ENCODE data around the gene SDHAF1.
"Not testable (repeated sequence)": the region's sequence is repeated elsewhere in the genome, so short reads cannot be mapped to it uniquely, and the experiment has no call there.

SDHAF1 gene

DNA sequence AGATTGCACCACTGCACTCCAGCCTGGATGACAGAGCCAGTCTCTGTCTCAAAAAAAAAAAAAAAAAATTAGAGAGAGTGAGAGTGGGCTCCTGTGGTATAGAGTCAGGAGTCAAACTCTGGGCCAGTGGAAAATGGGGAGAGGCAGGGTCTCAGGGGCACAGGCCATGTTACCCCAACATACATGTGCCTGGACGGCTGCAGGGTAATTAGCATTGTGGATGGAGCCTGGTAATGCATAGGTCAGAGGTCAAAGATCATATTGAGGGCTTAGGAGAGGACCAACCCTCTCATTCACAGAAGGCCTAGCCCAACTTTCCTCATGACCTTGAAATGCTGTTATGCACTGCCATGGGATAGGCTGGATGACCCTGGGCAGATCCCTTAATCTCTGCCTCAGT is 30.6 kb downstream of the SDHAF1 start:
- no peak for DNase-seq

DNA sequence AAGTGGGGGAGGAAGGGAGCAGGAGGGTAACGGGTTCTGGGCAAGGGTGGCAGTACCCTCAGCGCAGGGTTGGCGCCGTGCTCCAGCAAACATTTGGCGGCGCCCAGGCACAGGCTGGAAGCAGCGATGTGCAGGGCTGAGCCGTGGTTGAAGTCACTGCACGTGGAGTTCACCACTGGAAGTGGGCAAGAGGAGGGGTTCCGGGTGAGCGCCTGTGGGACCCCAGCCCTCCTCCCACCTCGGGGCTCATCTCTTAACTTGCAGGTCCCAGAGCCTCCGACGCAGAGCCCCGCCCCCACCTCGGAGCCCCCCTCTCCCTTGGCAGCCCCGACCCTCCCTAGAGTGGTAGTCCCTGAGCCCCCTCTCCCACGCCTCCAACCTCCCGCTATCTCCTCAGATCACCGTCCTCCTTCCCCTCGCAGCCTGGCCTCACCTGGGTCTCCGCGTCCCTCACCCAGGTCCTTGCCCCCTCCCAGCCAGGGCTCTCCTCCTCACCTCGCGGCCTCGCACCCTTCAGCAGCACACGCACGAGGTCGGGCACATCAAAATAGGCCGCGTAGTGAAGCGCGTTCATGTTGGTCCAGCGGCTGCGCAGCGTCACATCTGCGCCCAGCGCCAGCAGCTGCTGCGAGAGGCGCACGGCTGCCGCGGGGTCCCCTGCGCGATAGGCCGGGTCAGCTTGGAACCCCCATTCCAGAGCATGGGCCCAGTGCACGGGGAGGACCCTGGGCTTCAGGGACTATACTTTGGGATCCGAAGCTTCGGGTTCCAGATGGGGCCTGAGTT is 31.3 kb downstream of the SDHAF1 start:
- DNase-seq: no peak

DNA sequence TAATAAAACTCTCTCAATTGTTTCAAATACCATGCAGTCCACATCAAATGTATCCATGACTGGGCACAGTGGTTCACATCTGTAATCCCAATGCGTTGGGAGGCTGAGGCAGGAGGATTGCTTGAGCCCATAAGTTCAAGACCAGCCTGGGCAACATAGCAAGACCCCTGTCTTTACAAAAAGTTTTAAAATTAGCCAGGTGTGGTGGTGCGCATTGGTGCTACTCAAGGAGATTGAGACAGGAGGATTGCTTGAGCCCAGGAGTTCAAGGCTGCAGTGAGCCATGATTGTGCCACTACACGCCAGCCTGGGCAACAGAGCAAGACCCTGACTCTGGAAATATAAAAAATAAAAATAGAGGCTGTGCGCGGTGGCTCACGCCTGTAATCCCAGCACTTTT is 32.7 kb downstream of the SDHAF1 start:
- DNase-seq: no peak

DNA sequence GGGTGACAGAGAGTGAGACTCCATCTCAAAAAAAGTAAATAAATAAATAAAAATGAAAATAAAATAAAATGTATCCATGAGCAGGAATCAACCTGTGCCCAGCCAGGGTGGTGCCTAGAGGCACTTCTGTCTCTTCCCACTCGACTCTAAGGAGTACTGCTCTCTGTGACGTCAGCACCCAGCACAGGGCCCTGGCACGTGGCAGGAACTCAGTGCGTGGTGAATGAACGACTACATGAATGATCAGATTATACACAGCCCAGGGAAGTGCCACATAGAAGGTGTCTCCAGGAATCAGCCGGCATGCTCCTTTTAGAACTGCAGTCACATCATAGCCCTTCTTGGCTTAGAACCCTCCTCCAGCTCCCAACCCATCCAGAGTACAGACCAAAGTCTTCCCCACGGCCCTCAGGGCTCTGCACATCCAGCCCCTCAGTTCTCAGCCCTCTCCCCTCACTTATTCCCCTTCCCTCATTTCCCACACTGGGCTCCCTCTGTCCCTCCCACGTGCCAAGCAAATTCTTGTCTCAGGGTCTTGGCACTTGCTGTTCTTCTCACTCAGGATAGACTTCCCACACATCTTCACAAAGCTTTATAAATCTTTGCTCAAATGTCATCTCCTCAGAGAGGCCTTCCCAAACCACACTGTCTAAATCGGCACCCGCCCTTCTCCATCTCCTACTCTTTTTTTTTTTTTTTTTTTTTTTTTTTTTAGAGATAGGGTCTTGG is 33.5 kb downstream of the SDHAF1 start:
- no peak for DNase-seq

DNA sequence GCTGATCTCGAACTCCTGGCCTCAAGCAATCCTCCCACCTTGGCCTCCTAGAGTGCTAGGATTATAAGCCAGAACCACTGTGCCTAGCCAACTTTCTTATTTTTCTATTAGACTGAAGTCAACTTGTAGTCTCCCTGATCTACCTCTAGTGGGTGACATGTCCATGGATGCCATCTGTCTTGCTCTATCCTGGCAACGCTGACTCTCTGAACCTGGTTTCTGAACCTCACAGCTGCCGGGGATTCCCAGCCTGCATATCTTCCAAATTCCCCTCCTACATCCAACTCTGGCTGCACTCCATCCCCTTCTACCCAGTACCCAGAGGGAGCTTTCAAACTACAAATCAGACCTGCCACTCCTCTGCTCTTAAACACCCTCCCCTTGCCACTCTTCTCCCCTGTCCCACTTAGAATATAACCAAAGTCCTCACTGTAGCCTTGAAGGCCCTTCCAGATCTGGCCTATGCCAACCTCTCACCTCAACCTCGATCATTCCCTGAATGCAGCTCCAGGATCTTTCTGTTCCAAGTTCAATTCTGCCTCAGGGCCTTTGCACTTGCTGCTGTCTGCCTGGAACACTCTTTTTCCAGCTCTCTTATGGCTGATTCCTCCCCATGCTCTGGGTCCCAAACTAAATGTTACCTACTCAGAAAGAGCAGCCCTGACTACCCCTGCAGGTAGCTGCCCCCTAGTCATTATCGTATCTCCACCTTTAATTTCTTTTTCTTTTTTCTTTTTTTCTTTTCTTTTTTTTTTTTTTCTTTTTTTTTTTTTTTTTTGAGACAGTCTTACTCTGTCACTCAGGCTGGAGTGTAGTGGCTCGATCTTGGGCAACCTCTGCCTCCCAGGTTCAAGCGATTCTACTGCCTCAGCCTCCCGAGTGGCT is 35.5 kb downstream of the SDHAF1 start:
- DNase-seq: no peak

DNA sequence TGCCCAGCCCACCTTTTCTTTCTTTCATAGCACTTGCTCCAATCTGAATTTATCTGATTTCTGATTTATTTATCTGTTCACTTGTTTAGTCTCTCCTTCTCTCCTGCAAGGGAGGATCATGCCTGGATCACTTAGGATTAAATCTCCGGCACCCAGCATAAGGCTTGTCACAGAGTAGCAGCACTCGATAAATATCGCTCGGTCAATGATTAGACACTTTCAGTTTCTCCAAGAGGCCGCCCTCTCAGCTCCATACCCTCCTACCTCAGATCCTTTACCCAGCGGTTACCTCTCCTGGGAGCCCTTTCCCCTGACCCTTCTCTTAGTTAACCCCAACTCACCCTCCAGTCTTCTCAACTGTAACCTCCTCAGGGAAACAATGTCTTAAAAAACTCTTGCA is 36.3 kb downstream of the SDHAF1 start:
- DNase-seq: no peak

DNA sequence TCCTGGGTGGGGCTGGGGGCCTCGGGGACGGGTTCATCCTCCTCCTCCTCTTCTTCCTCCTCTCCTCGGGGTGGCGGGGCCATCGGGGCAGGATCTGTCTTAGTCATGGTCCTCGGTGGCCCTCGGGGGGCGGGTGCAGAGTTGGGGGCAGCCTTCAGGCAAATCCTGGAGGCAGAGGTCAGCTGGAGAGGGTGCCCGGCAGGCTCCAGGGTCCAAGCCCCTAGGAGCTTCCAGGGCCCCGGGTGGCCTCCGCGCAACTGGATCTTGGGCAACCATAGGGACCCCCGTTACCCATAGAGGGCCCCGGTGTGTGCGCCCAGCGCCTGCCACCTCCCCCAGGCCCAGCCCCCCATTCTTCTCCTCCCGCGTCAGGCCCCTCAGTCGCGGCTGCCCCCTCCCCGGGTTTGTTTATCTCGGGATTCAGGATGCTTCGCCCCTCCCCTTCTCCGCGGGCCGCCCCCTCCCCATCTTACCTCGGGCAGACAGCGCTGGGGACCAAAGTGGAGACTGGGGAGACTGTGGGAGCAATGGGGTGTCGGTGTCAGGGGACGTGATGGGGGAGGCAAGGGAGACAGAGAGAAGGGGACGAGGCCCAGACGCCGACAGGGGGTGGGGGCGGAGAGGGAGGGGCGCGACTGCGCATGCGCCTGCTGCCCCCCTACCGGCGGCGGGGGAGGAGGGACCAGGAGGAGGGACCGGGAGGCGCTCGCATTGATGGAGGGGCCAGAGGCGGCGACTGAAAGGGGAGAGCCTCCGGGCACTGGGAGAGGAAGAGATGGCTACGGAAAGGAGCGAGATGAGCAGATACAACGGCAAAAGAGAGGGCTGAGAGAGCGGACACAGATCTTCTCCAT is 37.5 kb downstream of the SDHAF1 start, which contains the start of gene CLIP3:
TSS of gene CLIP3 (minus strand) at position 623 of the 854 bp plus-strand sequence. CDS start at position 107, 516 bp downstream.
- DNase-seq: no peak

DNA sequence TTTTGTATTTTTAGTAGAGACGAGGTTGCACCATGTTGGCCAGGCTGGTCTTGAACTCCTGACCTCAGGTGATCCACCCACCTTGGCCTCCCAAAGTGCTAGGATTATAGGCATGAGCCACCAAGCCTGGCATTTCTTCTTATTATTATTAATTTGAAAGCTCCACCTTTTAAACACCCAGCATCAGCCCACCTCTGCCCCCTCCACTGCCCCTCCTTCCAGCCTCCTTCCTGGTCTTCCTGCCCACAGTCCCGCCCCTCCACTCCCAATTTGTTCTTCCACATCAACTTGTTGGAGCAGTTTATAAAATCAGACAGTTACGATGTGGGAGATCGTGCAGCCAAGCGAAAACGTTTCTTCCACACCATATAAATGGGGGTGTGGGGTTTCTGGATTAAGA is 45.5 kb downstream of the SDHAF1 start:
- no peak for DNase-seq

DNA sequence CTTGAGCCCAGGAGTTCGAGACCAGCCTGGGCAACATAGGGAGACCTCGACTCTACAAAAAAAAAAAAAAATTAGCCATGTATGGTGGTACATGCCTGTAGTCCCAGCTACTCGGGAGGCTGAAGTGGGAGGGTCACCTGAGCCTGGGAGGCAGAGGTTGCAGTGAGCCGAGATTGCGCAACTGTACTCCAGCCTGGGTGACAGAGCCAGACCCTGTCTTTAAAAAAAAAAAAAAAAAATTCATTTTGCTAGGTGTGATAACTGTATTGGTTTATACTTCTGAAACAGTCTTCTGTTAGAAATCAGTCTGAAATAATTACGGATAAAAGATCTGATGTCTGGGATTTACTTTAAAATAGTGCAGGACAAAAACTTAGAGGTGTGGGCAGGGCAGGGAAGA is 46.1 kb downstream of the SDHAF1 start:
- DNase-seq: not testable (repeated sequence)

DNA sequence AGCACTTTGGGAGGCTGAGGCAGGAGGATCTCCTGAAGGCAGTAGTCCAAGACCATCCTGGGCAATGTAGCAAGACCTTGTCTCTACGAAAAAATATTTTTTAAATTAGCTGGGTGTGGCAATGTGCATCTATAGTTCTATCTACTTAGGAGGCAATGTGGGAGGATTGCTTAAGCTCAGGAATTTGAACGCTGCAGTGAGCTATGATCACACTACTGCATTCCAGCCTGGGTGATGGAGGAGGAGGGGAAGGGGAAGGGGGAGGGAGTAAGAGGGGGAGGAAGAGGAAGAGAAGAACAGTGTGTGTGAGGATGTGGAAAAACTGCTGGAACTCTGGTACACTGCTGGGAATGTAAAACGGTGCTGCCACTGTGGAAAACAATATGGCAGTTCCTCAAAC is 46.8 kb downstream of the SDHAF1 start:
- DNase-seq: no peak

DNA sequence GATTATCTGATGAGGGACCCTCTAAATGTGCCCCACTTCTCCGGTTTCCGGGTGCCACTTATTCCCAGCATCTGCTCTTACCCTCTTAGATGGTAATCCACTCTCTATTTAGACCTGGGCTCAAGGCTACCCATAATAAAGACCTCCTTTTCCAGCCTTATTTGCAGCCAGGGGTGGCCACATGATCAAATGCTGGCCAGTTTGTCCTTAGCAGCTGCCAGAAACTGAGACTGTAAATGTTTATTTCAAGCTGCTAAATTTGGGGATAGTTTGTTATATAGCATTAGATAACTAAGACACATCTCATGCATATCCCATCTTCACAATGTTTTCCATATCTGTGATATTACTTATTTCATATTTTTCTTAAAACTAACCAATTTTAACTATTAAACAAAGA is 49.0 kb downstream of the SDHAF1 start:
- no peak for DNase-seq
